Measurements from ENCODE around the gene DNAH17. TPM values are rescaled to one million over a fixed set of nuclear protein-coding genes. Genes with fewer than 3 reads are reported as not detected.

Gene DNAH17
- total RNA-seq, 2 experiments from 2014 or later = 0.41 to 0.45 TPM

GRCh38 chr17:78473951-78474613 lies 103.1 kb downstream of the DNAH17 start:
- ChIA-PET POLR2A (no interaction called here), CTCF (no interaction called here)
- intact Hi-C loops (cut with micrococcal nuclease) = no loop called here
- no peak overlapping the region for H3K27ac Mint-ChIP-seq
- ATAC-seq = no peak
- TF ChIP-seq, protein P1, sequence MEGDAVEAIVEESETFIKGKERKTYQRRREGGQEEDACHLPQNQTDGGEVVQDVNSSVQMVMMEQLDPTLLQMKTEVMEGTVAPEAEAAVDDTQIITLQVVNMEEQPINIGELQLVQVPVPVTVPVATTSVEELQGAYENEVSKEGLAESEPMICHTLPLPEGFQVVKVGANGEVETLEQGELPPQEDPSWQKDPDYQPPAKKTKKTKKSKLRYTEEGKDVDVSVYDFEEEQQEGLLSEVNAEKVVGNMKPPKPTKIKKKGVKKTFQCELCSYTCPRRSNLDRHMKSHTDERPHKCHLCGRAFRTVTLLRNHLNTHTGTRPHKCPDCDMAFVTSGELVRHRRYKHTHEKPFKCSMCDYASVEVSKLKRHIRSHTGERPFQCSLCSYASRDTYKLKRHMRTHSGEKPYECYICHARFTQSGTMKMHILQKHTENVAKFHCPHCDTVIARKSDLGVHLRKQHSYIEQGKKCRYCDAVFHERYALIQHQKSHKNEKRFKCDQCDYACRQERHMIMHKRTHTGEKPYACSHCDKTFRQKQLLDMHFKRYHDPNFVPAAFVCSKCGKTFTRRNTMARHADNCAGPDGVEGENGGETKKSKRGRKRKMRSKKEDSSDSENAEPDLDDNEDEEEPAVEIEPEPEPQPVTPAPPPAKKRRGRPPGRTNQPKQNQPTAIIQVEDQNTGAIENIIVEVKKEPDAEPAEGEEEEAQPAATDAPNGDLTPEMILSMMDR (IDR thresholded peaks at IDR 0.05) = no peak
- peaks cover 11% of the 10 kb centered on the region for H3K4me1 Mint-ChIP-seq (ENCODE audit: low read depth)
- peaks cover 4% of the 10 kb centered on the region for H3K9me3 Mint-ChIP-seq
- H3K36me3 Mint-ChIP-seq (ENCODE audit: low read depth) = no peaks in the 10 kb centered on the region
- H3K27me3 Mint-ChIP-seq = peaks cover 3% of the 10 kb centered on the region
- DNase-seq = no peak
- no peak overlapping the region for H3K4me3 Mint-ChIP-seq

DNA sequence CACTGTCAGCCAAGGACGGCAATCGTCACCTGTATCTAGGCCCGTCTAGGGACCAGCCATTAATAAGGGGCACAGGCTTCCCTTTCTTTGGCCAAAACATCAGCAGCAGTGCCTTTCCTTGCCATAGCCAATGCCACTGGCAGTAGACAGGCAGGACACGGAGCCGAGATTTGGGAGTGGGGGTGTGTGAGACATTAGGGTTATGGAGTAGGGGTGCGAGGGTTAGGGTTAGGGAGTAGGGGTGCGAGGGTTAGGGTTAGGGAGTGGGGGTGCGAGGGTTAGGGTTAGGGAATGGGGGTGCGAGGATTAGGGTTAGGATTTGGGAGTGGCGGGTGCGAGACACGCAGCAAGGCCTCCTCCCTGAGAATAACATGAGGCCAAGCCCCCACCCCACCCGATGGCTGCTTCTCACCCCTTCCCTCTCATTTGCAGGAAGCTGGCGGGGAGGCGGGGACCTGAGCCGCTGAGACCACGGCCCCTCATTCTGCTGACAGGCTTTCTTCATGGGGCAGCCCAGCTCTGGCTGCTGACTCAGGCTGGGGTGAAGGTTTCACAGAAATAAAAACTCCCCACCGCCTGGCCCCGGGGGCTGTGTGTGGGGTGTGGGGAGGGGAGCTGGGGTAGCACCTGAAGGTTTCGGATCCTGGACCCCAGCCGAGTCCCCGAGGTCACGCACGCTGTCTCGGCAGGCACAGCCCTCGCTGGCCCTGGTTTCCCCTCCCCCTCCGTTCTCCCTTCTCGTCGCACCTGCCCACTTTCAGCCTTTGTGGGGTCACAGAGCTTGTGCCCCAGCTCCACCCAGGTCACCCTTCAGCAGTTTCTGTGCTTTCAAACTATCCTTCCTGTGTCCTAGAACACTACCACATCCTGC lies 104.9 kb downstream of the DNAH17 start:
- Mint-ChIP-seq H3K4me3 (no peak overlapping the region), H3K36me3 (ENCODE audit: low read depth) (no peaks in the 10 kb centered on the region), H3K9me3 (peaks cover 4% of the 10 kb centered on the region), H3K27ac (no peak overlapping the region), H3K4me1 (ENCODE audit: low read depth) (peaks cover 11% of the 10 kb centered on the region), H3K27me3 (peaks cover 3% of the 10 kb centered on the region)
- intact Hi-C loops (cut with micrococcal nuclease) = no loop called here
- DNase-seq = no peak
- POLR2A ChIA-PET = interaction anchor here (0.6 kb wide), 1 partner anchor 25 kb away, joined by 3 read pairs; no protein-coding TSS in a partner anchor
- ATAC-seq = no peak
- TF ChIP-seq, protein P1 (IDR thresholded peaks at IDR 0.05) = no peak
- CTCF ChIA-PET = interaction anchor here (0.6 kb wide), 1 partner anchor 26 kb away, joined by 4 read pairs; no protein-coding TSS in a partner anchor

GRCh38 chr17:78471635-78472034 lies 105.6 kb downstream of the DNAH17 start:
- TF ChIP-seq, protein P1 (IDR thresholded peaks at IDR 0.05) = no peak
- ATAC-seq = no peak

DNA sequence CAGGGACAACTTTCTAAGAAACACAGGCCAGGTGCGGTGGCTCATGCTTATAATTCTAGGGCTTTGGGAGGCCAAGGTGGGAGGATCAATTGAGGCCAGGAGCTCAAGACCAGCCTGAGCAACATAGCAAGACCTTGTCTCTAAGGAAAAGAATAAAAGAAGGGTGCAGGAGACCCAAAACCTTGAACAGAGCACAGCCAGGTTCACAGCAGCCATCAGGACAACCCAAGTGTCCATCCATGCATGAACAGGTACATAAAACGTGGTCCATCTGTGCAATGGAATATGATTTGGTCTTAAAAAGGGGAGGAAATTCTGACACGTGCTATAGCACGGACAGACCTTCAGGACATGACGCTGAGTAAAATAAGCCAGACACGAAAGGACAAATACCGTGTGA lies 107.8 kb downstream of the DNAH17 start:
- intact Hi-C loops (cut with micrococcal nuclease) = no loop called here
- Mint-ChIP-seq H3K4me3 (no peak overlapping the region), H3K9me3 (peaks cover 4% of the 10 kb centered on the region), H3K27ac (no peak overlapping the region), H3K4me1 (ENCODE audit: low read depth) (peaks cover 3% of the 10 kb centered on the region), H3K27me3 (peaks cover 3% of the 10 kb centered on the region), H3K36me3 (ENCODE audit: low read depth) (no peaks in the 10 kb centered on the region)
- DNase-seq = no peak
- no peak for ATAC-seq
- POLR2A ChIA-PET = no interaction called here
- TF ChIP-seq, protein P1 (IDR thresholded peaks at IDR 0.05) = no peak
- CTCF ChIA-PET = interaction anchor here (1.0 kb wide), 1 partner anchor 196 kb away, joined by 3 read pairs; no protein-coding TSS in a partner anchor

More at GRCh38 chr17:78471635-78472034, 105.6 kb downstream of the DNAH17 start:
- Mint-ChIP-seq H3K9me3 (peaks cover 4% of the 10 kb centered on the region), H3K27ac (no peak overlapping the region), H3K4me1 (ENCODE audit: low read depth) (peaks cover 11% of the 10 kb centered on the region), H3K27me3 (peaks cover 3% of the 10 kb centered on the region), H3K4me3 (no peak overlapping the region), H3K36me3 (ENCODE audit: low read depth) (no peaks in the 10 kb centered on the region)
- POLR2A ChIA-PET = interaction anchor here (0.6 kb wide), 1 partner anchor 25 kb away, joined by 3 read pairs; no protein-coding TSS in a partner anchor
- intact Hi-C loops (cut with micrococcal nuclease) = no loop called here
- DNase-seq = no peak
- CTCF ChIA-PET = no interaction called here

GRCh38 chr17:78468366-78468765 lies 108.8 kb downstream of the DNAH17 start:
- ATAC-seq = no peak
- Mint-ChIP-seq H3K27ac (no peak overlapping the region), H3K4me3 (no peak overlapping the region), H3K4me1 (ENCODE audit: low read depth) (no peaks in the 10 kb centered on the region), H3K9me3 (peaks cover 4% of the 10 kb centered on the region), H3K36me3 (ENCODE audit: low read depth) (no peaks in the 10 kb centered on the region), H3K27me3 (peaks cover 3% of the 10 kb centered on the region)
- CTCF ChIA-PET = no interaction called here
- no peak for DNase-seq
- TF ChIP-seq, protein P1 (IDR thresholded peaks at IDR 0.05) = no peak
- intact Hi-C loops (cut with micrococcal nuclease) = no loop called here
- POLR2A ChIA-PET = interaction anchor here (0.6 kb wide), 1 partner anchor 60 kb away, joined by 3 read pairs; no protein-coding TSS in a partner anchor
